T-helper 9 cell (primary cell): ENCODE measurements around the gene RXFP4.
"Not testable (repeated sequence)": the region's sequence is repeated elsewhere in the genome, so short reads cannot be mapped to it uniquely, and the experiment has no call there.

Experiments used
- DNase-seq: peaks from one replicate; pipeline ENCODE4 v3.0.0-alpha.2; 2020

Gene RXFP4

GRCh38 chr1:155979597-155980343 lies 38.3 kb downstream of the RXFP4 start:
- no peak for DNase-seq

- DNase-seq: no peak
These were observed 40.0 kb downstream of the RXFP4 start for GRCh38 chr1:155981266-155982088.

GRCh38 chr1:155982106-155982505 lies 40.7 kb downstream of the RXFP4 start:
- DNase-seq: no peak

GRCh38 chr1:155983191-155984024 lies 42.0 kb downstream of the RXFP4 start:
- DNase-seq: no peak

- no peak for DNase-seq
These were observed 42.9 kb downstream of the RXFP4 start for GRCh38 chr1:155984341-155984740.

GRCh38 chr1:155984903-155985645 lies 43.6 kb downstream of the RXFP4 start:
- DNase-seq: not testable (repeated sequence)

- peak; percentile 66 for DNase-seq
These were observed 48.0 kb downstream of the RXFP4 start for GRCh38 chr1:155989242-155990004.

GRCh38 chr1:155990005-155990739 lies 48.7 kb downstream of the RXFP4 start:
- no peak for DNase-seq
